Hypothalamus (tissue), 51 donors: ENCODE measurements around the gene CEP295NL.
"Not testable (repeated sequence)": the region's sequence is repeated elsewhere in the genome, so short reads cannot be mapped to it uniquely, and the experiment has no call there.

Experiments used
- DNase-seq, 51 donors: peaks; one replicate each; lab custom pipeline; 2025; lab: John Stamatoyannopoulos, UW

CEP295NL gene, protein sequence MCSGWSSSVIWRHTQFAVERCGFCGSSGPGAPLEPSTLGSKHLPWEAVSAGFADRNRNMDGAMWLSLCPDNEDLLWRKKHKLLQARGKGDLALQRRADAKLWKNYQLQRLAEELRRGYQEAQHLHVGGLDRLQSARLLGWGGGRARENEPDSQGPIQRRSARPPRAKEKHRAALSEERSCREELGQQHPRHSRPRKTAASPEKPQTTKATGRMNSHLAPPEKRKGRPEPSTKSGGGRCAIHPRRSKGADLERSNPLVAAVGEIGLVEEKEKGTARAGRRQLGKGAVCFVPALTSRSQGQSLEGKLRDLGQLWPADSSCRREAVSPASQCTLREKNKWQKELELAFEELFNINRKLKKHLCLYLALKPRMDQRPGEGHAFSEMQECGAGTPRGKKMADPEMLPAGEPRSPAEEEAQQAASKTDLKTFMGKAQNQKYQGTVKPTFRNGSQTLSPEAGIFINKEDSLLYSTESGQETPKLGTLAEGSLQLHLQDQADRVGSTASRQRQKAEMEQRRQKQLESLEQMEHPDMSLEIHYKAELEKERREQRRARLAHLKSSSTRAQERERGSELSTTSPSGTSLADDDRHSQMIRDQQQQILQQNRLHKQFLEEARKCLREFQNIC

DNA sequence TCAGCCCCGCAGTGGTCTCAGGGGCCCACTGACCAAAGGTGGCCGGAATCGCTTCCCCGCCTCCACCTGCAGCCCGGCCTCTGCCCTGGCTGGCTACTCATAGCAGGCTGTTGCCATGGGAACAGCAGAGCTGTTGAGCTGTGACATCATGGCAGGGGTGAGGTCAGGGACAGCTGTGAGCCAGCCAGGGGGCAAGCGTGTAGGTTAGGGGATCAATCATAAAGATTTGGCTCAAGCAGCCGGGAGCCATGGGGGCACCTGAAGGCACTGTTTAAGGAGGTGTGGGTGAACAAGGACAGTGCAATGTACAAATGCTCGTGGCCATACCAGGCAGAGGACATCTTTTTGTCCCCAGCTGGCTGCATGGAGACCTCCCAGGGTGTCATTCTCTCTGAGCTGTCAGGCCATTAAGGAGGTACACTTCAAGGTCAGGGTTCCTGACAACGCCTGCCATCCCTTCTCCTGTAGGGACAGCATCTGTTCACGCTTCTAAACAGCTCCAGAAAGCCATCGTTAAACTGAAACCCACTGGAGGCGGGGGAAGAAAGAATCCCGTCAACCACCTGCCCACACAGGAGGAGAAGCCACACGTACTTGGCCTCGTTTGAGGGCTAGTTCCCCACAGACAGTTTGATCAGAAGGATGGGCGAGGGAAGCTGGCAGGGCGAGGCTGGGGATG is at the start of gene CEP295NL:
TSS of gene CEP295NL (minus strand) at position 101 of the 679 bp plus-strand sequence. CDS start 1,373 bp downstream, outside the sequence.
- DNase-seq: peak in 18 of 51 donors; percentile 20 to 69 (median 44)

DNA sequence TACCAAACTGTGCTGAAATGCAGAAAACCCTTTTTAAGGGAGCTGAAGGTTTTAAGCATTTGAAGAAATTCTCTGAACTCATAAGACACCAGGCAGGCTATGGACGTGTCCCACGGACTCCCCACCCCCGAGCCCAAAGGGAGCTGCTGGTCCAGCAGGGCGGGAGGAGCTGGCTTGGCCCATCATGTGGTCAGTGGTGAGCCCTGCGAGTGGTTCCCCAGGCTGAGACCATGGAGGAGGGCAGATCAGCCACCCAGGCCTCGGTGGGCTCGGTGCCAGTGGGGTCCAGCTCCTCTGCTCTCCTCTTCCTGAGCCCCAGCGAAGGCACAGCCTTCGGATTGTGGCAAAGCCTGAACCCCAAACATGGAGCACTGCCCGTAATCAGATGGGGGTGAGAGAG is 49.7 kb upstream of the CEP295NL start:
- DNase-seq: no peak

DNA sequence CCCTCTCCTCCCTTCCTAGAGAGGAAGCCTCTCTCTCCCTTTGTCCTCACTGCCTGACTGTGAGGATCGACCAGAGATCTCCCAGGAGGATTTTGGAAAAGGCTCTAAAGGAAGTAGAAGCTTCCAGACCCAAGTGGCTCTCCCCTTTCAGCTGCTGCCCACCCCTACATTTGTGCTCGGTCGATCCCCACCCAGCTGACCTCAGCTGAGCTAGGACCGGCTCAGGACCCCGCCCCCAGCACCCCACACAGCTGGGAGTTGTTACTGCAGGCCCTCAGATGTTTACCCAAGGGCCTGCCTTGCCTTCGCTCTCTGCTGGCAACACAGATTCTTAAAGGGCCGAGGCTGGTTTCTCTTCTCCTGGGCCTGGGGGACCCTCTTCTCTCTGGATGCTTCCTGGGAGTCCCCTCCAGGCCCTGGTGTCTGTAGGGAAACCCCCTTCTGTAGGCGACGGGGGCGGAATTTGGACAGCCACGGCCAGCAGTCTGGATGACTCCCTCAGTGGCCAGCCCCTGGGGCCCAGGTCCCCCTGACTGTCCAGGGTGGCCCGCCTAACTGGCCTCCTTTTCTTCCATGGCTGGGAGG is 49.1 kb upstream of the CEP295NL start:
- DNase-seq: no peak

DNA sequence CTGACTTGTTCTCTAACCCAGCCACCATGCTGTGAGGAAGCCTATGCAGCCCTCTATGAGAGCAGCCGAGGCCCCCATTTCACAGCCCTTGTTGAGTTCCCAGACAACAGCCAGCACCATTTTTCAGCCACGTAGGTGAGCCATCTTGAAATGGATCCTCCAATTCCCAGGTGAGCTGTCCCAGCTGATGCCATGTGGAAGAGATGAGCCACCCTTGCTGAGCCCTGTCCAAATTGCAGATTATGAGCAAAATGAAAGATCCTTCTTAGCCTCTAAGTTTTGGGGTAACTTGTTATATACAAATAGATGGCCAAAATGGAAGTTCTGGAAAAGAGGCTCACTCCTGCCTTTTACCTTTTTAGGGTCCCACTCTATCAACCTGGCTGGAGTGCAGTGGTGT is 47.9 kb upstream of the CEP295NL start:
- DNase-seq: no peak

DNA sequence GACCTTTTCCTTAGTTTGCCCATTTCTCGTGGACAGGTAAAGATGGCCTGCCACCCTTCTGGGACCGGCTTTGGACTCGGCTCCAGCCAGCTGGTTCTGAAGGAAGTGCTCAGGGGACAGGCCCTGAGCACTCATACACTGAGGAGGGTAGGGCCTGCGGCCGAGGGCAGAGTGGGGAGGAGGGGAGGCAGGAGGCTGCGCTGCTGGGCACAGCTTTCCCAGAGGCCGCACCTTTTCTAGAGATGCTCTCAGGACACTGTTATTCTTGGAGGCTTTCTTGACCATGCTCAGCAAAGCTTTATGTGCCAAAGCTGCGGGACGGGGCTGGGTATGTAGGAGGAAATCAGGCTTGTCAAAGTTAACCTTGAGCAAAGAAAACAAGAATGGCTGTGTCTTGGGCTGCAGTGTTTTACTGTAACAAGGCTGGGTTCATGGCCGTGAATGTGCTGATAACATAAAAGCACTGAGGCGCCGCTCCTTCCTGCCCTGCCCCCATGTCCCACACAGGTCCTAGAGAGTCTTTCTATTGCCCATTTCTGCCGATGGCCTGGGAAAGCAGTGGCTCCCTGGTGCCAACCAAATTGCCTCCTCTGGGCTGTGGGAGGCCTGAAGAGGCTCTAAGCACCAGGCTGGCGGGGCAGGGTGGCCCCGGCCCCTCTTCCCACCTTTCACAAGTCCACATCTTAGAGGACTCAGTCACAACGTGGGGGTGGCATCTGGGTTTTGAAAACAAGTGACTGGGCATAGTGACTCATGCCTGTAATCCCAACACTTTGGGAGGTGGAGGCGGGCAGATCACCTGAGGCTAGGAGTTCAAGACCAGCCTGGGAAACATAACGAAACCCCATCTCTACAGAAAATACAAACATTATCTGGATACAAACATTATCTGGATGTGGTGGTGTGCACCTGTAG is 44.5 kb upstream of the CEP295NL start:
- no peak for DNase-seq

DNA sequence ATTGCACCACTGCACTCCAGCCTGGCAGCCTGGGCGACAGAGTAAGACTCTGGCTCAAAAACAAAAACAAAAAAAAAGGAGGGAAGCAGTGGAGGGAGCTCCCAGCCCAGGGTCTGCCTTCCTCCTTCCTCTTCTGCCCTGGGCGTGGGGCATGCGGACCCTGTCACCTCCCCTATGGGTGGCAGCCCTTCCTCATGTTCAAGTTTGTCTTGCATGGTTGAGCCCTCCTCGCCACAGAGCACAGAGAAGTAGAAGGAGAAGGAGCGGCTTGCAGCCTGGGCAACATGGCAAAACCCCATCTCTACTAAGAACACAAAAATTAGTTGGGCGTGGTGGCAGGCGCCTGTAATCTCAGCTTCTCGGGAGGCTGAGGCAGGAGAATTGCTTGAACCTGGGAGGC is 43.6 kb upstream of the CEP295NL start:
- DNase-seq: no peak

DNA sequence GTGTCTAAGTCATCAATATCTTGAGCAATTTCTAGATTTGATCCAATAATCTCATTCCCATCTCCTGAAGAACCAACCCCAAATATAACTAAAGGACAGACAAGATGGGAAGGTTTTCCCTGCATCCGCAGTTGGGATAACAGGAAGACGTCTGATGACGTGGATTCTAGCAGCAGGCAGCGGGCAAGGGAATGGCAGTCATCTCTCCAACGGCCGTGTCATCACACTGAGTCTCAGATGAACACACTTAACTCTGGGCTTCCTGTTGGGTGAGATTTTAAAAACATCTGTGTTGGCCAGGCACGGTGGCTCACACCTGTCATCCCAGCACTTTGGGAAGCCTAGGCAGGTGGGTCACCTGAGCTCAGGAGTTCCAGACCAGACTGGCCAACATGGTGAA is 43.1 kb upstream of the CEP295NL start:
- DNase-seq: no peak

DNA sequence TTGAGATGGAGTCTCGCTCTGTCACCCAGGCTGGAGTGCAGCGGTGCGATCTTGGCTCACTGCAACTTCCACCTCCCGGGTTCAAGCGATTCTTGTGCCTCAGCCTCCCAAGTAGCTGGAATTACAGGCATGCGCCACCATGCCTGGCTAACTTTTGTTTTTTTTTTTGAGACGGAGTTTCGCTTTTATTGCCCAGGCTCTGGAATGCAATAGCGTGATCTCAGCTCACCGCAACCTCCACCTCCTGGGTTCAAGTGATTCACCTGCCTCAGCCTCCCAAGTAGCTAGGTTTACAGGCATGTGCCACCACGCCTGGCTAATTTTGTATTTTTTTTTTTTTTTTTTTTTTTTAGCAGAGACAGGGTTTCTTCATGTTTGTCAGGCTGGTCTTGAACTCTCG is 42.5 kb upstream of the CEP295NL start:
- not testable (repeated sequence) for DNase-seq

DNA sequence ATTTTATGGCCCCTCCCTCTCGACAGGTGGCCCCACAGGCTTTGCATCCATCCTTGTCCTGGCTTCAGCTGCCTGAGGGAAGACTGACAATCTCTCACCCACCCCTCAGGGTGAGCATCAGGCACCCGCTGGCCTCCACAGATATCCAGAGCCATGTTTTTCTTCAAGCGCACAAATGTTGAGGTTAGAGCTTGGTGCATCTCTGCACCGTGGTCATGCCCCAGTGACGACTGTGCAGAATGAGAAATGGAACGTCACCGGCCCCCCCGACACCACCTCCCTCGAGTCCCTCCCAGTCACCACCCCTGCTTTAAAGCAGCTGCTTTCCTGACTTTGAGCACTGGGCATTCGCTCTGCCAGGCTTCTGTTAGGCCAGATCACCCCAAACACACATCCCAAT is 42.0 kb upstream of the CEP295NL start:
- no peak for DNase-seq

DNA sequence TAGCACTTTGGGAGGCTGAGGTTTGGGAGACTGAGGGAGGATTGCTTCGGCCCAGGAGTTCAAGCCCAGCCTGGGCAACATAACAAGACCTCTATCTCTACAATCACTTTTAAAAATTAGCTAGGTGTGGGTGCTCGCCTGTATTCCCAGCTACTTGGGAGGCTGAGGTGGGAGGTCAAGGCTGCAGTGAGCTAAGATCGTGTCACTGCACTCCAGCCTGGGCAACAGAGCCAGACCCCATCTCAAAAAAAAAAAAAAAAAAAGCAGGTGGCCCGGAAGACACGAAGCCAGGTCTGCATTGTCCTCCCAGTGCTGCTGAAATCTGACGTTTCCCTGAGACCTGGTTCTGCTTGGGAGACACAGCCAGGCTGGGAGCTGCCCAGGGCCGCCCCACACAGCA is 41.0 kb upstream of the CEP295NL start:
- no peak for DNase-seq

DNA sequence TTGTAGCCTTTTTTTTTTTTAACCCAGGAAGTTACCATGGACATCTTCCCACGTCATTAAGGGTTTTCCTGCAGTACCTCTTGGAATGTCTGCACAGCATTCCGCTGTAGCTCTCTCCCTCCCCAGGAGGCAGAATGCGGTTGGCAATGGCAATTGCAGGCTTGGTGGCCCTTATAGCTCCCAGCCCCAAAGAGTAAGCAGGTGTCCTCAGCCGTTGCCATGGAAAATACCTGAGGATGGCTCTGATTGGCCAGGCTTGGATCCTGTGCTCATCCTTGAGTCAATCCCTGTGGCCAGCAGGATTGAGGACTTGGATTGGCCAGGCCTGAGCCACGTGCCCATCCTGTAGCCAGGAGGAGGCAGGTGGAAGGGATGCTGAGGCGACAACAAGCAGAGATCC is 37.7 kb upstream of the CEP295NL start:
- peak in 13 of 51 donors; percentile 22 to 66 (median 34) for DNase-seq

DNA sequence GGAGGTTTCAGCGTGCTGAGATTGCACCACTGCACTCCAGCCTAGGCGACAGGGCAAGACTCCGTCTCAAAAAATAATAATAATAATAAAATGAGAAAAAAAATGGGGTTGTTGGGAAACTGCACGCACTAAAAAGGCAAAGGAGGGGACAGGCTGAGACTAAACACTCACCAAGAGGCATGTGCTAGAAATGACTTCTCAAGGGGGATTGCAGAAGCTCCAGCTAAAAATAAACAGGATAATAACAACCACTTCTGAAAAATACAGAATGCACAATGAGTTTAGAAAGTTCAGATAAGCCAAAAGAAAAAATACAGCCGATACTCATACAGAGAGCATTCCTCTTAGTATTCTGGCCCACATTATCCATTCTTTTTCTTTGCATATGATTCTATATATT is 37.3 kb upstream of the CEP295NL start:
- no peak for DNase-seq

DNA sequence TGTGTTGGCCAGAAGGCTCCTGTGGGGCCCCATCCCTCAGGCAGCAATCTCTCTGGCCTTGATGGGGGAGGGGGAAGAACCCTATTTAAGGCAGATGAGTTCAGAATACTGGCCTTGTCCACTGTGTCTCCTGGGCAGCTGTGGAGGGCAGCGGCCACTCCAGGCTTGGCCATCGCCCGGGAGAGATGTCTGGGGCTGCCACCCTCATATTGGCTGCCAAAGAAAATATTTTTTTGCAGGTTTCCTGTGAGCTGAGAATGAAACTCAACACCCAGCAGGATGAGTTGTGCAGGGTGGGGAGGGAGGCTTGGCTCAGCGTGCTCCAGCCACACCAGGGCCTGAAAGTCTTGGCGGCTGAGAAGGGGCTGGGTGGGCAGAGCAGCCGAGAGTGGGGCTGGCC is 36.6 kb upstream of the CEP295NL start:
- DNase-seq: no peak

DNA sequence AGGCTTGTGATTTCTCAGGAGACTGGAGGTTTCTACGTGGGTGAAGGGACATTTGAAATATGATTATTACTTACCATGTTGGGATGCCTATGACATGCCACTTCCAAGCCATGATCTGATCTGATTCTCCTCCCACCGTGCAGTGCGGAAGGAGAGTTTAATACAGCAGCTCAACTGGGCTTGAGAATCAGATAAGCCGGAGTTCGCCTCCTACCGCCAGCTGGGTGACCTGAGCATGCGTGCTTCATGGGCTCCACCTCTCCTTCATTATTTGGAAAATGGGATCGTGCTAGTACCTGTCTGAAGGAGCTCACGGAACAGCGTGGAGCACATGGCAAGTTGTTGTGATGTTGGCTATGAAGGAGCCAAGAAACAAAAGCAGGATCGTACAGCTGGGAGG is 34.6 kb upstream of the CEP295NL start:
- DNase-seq: no peak

DNA sequence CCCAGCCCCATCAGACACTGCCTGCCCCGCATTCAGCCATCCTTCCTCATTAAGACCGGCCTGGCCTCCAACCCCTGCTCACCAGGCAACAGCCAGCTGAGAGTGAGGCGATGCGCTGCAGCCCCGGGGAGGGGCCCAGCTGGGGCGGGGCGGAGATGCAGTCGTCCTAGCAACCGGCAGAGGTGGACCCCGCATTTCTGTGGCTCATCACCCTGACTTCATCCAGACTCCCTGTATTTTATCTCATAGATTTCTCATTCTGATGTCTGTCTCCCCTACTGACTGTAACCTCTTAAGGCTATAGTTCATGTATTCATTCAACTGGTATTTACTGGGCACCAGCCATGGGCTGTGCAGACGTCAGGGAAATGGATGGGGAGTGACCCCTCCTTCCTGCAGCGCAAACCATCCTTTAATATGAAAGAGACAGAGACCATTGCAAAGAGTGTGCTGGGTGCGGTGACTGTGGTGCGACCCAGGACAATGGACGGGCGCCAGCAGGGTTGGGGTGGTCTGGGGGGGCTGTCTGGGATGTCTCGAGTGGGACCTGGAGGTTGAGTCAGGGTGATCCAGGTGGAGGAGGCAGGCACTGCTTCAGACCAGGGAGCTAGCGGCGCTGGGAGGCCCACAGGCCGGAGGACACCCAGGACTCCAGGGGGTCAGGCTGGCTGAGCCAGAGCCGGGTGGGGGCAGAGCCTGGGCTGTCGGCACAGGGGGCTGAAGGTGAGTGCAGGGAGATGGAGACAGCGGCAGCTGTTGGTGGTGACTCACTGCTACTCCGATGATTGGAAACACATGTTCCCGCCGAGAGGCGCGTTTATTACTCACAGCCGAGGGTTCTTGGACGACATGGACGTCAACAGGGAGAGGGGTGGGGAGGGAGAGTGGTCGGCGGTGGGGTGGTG is 32.7 kb upstream of the CEP295NL start:
- DNase-seq: peak in 7 of 51 donors; percentile 19 to 38 (median 27)

DNA sequence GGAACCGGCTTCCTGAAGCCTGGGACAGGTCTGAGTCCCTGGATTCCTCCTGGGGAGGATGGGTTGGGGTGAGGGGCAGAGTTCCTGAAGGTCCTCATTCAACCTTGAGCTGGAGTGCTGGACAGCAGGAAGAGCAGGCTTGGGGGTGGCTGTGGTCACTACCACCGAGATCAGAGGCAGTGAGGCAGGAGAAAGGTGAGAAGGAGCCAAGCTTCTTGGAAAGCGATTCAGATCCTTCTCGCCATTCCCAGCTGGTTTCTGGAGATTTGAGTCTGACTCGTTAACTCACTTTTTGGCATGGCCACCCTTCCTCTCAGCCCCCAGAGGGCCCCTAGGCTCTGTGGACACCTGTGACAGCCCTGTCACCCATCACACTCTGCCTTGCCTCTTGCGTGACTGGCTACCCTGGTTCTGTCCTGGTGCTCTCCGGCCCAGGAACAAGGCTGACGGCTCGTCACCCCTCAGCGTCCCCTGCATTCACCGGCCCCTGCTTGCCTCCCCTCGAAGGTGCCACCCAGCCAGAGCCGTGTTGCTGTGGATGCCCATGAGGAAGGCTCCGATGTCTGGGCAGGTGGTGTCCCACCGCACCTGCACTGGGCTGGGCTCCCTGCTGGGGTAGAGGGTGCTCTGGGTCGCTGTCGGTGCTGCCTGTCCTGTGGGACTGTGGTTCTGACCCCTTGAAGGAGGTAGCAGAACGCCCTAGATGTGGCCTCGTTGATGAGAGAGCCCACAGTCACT is 31.8 kb upstream of the CEP295NL start:
- no peak for DNase-seq

DNA sequence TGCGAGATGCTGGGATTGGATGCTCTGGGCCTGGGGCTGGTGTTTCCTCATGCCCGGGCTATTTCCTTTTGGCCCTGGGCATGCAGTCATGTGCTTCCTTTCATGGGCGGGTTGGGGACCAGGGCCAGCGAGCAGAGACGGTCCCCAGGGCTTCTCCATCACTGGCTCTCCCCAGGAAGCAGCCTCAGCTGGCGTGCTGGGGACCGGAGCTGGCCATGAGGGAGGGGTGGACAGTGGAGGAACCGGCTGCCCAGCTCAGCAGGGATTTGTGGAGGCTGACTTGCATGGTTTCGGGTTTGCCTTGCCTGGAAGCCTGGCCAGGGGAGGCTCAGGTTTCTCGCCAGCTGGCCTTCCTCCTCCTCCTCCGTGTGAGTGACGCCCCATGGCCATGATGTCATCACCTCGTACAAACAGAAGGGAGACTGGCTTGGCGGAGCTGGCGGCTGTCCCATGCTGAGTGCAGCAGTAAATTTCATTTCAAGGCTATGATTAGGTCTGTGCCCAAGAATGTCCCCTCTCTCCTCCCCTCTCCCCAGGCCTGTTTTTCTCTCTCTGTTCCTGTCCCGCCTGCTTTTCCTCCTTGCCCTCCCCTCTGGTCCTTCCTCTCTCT is 31.1 kb upstream of the CEP295NL start:
- peak in 50 of 51 donors; percentile 28 to 93 (median 78) for DNase-seq
